Measurements from ENCODE around the gene PGC.

- TF ChIP-seq POLR2A (IDR thresholded peaks at IDR 0.05; ENCODE audit: low read depth, low read length) = no peak
- TF ChIP-seq POLR2AphosphoS5 (IDR thresholded peaks at IDR 0.05; ENCODE audit: low read depth, low read length) = no peak
- TF ChIP-seq TAF1 (IDR thresholded peaks at IDR 0.05; ENCODE audit: borderline replicate concordance, low read depth, low read length) = no peak
Measured at GRCh38 chr6:41695825-41696224, 51.4 kb downstream of the PGC start.

Data from GM12892 (cell line).